HEK293 (cell line): ENCODE measurements around the gene SYT5.
A peak's percentile ranks its signal among the peaks of the same experiment; 100 is the strongest.

Experiments
- CTCF ChIA-PET: fragments of 350-600 bp; formaldehyde crosslinking; extraction: SDS; loops from one replicate; lab custom pipeline; 2021; ENCODE audit warnings: antibody characterized with exemption; lab: Yijun Ruan, JAX
- POLR2A ChIA-PET: fragments of 300-600 bp; formaldehyde crosslinking; extraction: SDS; loops from one replicate; lab custom pipeline; 2020; ENCODE audit warnings: antibody characterized with exemption, inconsistent platforms; lab: Yijun Ruan, JAX
- H3K27ac ChIP-seq: fragments of 200-500 bp; sonication (Bioruptor generic); 2 replicates; pipeline ENCODE4 v1.5.1; 2014; ENCODE audit warnings: low read depth, low read length, control low read depth, inconsistent platforms; ENCODE audit errors: extremely low read depth
- H3K36me3 ChIP-seq, 2 experiments: fragments of 200-500 bp in 1 of 2; sonication (Bioruptor generic) in 1 of 2; 1 replicate in 1 of 2; 2 replicates in 1 of 2; pipeline ENCODE4 v1.5.1; 2014 to 2017; ENCODE audit warnings: inconsistent platforms in 2 of 2, low read length in 2 of 2; ENCODE audit not compliant: control insufficient read depth in 2 of 2, insufficient read depth in 1 of 2
- H3K4me1 ChIP-seq: fragments of 200-500 bp; sonication (Bioruptor generic); 2 replicates; pipeline ENCODE4 v1.5.1; 2014; ENCODE audit warnings: mild to moderate bottlenecking, low read length, inconsistent platforms; ENCODE audit not compliant: control insufficient read depth, insufficient read depth
- H3K4me3 ChIP-seq: 2 replicates; pipeline ENCODE4 v1.5.1; 2011; ENCODE audit warnings: low read depth, mild to moderate bottlenecking, control low read depth, low read length, moderate library complexity
- H3K9me3 ChIP-seq: fragments of 200-500 bp; sonication (Bioruptor generic); 2 replicates; pipeline ENCODE4 v1.5.1; 2014; ENCODE audit warnings: low read depth, low read length, inconsistent platforms; ENCODE audit not compliant: control insufficient read depth, insufficient read depth
- BCL11B ChIP-seq: fragments of 450-650 bp; formaldehyde crosslinking; IDR thresholded peaks from 2 replicates; pipeline ENCODE4 v1.5.1; 2016; ENCODE audit warnings: low read depth, missing biosample characterization, missing genetic modification characterization
- INSM2 ChIP-seq: fragments of 450-650 bp; formaldehyde crosslinking; IDR thresholded peaks from 2 replicates; pipeline ENCODE4 v1.5.1; 2016; ENCODE audit warnings: missing biosample characterization, missing genetic modification characterization
- KLF16 ChIP-seq: fragments of 450-650 bp; formaldehyde crosslinking; IDR thresholded peaks from 2 replicates; pipeline ENCODE4 v1.5.1; 2017; ENCODE audit warnings: missing biosample characterization, missing genetic modification characterization
- PRDM1 ChIP-seq: fragments of 450-650 bp; formaldehyde crosslinking; IDR thresholded peaks from 2 replicates; pipeline ENCODE4; 2016; ENCODE audit warnings: missing biosample characterization, missing genetic modification characterization
- PRDM10 ChIP-seq: fragments of 450-650 bp; formaldehyde crosslinking; IDR thresholded peaks from 2 replicates; pipeline ENCODE4 v1.5.1; 2016; ENCODE audit warnings: missing biosample characterization, missing genetic modification characterization
- SP2 ChIP-seq: fragments of 450-650 bp; formaldehyde crosslinking; IDR thresholded peaks from 2 replicates; pipeline ENCODE4 v1.5.1; 2016; ENCODE audit warnings: missing biosample characterization, missing genetic modification characterization
- SP3 ChIP-seq: fragments of 450-650 bp; formaldehyde crosslinking; IDR thresholded peaks from 2 replicates; pipeline ENCODE4 v1.5.1; 2016; ENCODE audit warnings: missing biosample characterization, missing genetic modification characterization
- SP7 ChIP-seq: fragments of 450-650 bp; formaldehyde crosslinking; IDR thresholded peaks from 2 replicates; pipeline ENCODE4 v1.5.1; 2016; ENCODE audit warnings: missing biosample characterization, missing genetic modification characterization
- ZBTB11 ChIP-seq: fragments of 450-650 bp; formaldehyde crosslinking; conservative IDR thresholded peaks from 2 replicates; pipeline ENCODE4 v1.5.1; 2016; ENCODE audit warnings: low read depth, missing biosample characterization, missing genetic modification characterization
- ZBTB26 ChIP-seq: fragments of 450-650 bp; formaldehyde crosslinking; optimal IDR thresholded peaks from 2 replicates; pipeline ENCODE3; 2016; ENCODE audit warnings: missing biosample characterization, mild to moderate bottlenecking, missing genetic modification characterization
- ZFP69B ChIP-seq: fragments of 450-650 bp; formaldehyde crosslinking; IDR thresholded peaks from 2 replicates; pipeline ENCODE4 v1.5.1; 2016; ENCODE audit warnings: missing biosample characterization, missing genetic modification characterization
- ZNF248 ChIP-seq: fragments of 450-650 bp; formaldehyde crosslinking; IDR thresholded peaks from 2 replicates; pipeline ENCODE4 v1.5.1; 2017; ENCODE audit warnings: missing biosample characterization, missing genetic modification characterization
- ZNF335 ChIP-seq: fragments of 450-650 bp; formaldehyde crosslinking; conservative IDR thresholded peaks from 2 replicates; pipeline ENCODE4 v1.5.1; 2016; ENCODE audit warnings: missing biosample characterization, missing genetic modification characterization
- ZNF366 ChIP-seq: fragments of 450-650 bp; formaldehyde crosslinking; conservative IDR thresholded peaks from 2 replicates; pipeline ENCODE4 v1.5.1; 2016; ENCODE audit warnings: missing biosample characterization, missing genetic modification characterization
- ZNF660 ChIP-seq: fragments of 450-650 bp; IDR thresholded peaks from 2 replicates; pipeline ENCODE4 v1.5.1; 2018; ENCODE audit warnings: missing biosample characterization, mild to moderate bottlenecking, missing genetic modification characterization
- ZNF664 ChIP-seq: fragments of 450-650 bp; formaldehyde crosslinking; IDR thresholded peaks from 2 replicates; pipeline ENCODE4 v1.5.1; 2016; ENCODE audit warnings: missing biosample characterization, missing genetic modification characterization
- TF ChIP-seq, protein P1 (sequence below): fragments of 450-650 bp; formaldehyde crosslinking; IDR thresholded peaks from 2 replicates; pipeline ENCODE4 v1.5.1; 2016; ENCODE audit warnings: missing biosample characterization, missing genetic modification characterization
- TF ChIP-seq, protein P2 (sequence below): fragments of 450-650 bp; formaldehyde crosslinking; conservative IDR thresholded peaks from 2 replicates; pipeline ENCODE4 v1.5.1; 2016; ENCODE audit warnings: low read depth, missing biosample characterization, missing genetic modification characterization

The SYT5 gene

GRCh38 chr19:55152017-55152416, 28.1 kb downstream of the SYT5 start:
- Histone ChIP-seq H3K4me3 (no peak overlapping the region), H3K4me1 (no peaks in the 10 kb centered on the region), H3K9me3 (no peaks in the 10 kb centered on the region), H3K27ac (no peak overlapping the region), H3K36me3 (no peaks in the 10 kb centered on the region)
- ChIA-PET POLR2A (interaction anchor here (1.5 kb wide), 1 partner anchor 256 kb away, joined by 4 read pairs; the partner anchor contains the start of gene UBE2S), CTCF (interaction anchor here (0.9 to 2.0 kb wide), 5 partner anchors 9 to 271 kb away, joined by 3 to 29 read pairs (median 4); no protein-coding TSS in a partner anchor)
- 0 out of 2 replicates have a peak, but pooled peaks have one; percentile 25 for TF ChIP-seq PRDM1 (tag by site-specific recombination)
- no peak for TF ChIP-seq ZNF660 (tag by site-specific recombination)
- 0 out of 2 replicates have a peak, but pooled peaks have one; percentile 57 for TF ChIP-seq ZNF248
- TF ChIP-seq SP7 (tag by site-specific recombination): 0 out of 2 replicates have a peak, but pooled peaks have one; percentile 19
- peak; percentile 98 for TF ChIP-seq ZBTB11 (tag by site-specific recombination)
- peak; percentile 54 for TF ChIP-seq ZNF335
- 0 out of 2 replicates have a peak, but pooled peaks have one; percentile 17 for TF ChIP-seq BCL11B
- TF ChIP-seq SP3: peak; percentile 54
- TF ChIP-seq SP2 (tag by site-specific recombination): peak; percentile 77
- peak; percentile 60 for TF ChIP-seq PRDM10 (tag by site-specific recombination)
- TF ChIP-seq, protein P1, sequence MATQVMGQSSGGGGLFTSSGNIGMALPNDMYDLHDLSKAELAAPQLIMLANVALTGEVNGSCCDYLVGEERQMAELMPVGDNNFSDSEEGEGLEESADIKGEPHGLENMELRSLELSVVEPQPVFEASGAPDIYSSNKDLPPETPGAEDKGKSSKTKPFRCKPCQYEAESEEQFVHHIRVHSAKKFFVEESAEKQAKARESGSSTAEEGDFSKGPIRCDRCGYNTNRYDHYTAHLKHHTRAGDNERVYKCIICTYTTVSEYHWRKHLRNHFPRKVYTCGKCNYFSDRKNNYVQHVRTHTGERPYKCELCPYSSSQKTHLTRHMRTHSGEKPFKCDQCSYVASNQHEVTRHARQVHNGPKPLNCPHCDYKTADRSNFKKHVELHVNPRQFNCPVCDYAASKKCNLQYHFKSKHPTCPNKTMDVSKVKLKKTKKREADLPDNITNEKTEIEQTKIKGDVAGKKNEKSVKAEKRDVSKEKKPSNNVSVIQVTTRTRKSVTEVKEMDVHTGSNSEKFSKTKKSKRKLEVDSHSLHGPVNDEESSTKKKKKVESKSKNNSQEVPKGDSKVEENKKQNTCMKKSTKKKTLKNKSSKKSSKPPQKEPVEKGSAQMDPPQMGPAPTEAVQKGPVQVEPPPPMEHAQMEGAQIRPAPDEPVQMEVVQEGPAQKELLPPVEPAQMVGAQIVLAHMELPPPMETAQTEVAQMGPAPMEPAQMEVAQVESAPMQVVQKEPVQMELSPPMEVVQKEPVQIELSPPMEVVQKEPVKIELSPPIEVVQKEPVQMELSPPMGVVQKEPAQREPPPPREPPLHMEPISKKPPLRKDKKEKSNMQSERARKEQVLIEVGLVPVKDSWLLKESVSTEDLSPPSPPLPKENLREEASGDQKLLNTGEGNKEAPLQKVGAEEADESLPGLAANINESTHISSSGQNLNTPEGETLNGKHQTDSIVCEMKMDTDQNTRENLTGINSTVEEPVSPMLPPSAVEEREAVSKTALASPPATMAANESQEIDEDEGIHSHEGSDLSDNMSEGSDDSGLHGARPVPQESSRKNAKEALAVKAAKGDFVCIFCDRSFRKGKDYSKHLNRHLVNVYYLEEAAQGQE (tag by site-specific recombination): peak; percentile 34; the same call in 1 of the 2 replicates
- TF ChIP-seq ZFP69B: peak; percentile 42
- TF ChIP-seq KLF16 (tag by site-specific recombination): 0 out of 2 replicates have a peak, but pooled peaks have one; percentile 38
- no peak for TF ChIP-seq INSM2 (tag by site-specific recombination)
- no peak for TF ChIP-seq ZNF664
- no peak for TF ChIP-seq ZBTB26 (tag by site-specific recombination)
- TF ChIP-seq, protein P2, sequence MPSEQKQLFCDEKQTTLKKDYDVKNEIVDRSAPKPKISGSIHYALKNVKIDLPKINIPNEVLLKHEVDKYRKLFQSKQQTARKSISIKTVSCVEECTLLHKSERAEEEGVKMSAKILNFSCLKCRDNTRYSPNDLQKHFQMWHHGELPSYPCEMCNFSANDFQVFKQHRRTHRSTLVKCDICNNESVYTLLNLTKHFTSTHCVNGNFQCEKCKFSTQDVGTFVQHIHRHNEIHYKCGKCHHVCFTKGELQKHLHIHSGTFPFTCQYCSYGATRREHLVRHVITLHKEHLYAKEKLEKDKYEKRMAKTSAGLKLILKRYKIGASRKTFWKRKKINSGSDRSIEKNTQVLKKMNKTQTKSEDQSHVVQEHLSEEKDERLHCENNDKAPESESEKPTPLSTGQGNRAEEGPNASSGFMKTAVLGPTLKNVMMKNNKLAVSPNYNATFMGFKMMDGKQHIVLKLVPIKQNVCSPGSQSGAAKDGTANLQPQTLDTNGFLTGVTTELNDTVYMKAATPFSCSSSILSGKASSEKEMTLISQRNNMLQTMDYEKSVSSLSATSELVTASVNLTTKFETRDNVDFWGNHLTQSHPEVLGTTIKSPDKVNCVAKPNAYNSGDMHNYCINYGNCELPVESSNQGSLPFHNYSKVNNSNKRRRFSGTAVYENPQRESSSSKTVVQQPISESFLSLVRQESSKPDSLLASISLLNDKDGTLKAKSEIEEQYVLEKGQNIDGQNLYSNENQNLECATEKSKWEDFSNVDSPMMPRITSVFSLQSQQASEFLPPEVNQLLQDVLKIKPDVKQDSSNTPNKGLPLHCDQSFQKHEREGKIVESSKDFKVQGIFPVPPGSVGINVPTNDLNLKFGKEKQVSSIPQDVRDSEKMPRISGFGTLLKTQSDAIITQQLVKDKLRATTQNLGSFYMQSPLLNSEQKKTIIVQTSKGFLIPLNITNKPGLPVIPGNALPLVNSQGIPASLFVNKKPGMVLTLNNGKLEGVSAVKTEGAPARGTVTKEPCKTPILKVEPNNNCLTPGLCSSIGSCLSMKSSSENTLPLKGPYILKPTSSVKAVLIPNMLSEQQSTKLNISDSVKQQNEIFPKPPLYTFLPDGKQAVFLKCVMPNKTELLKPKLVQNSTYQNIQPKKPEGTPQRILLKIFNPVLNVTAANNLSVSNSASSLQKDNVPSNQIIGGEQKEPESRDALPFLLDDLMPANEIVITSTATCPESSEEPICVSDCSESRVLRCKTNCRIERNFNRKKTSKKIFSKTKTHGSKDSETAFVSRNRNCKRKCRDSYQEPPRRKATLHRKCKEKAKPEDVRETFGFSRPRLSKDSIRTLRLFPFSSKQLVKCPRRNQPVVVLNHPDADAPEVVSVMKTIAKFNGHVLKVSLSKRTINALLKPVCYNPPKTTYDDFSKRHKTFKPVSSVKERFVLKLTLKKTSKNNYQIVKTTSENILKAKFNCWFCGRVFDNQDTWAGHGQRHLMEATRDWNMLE (tag by site-specific recombination): peak; percentile 100
- TF ChIP-seq ZNF366: peak; percentile 88
